IMR-90 (cell line): ENCODE results near the gene CEBPG. TPM values are rescaled to one million over a fixed set of nuclear protein-coding genes. Genes with fewer than 3 reads are reported as not detected.

Experiments used
- ATAC-seq: fragments of 200-7000 bp; cut with Tn5 transposase; 2 replicates; pipeline ENCODE4 v1.9.1; 2020; ENCODE audit warnings: low read depth, mild to moderate bottlenecking, moderate library complexity
- BruUV-seq: library from RNA; stranded (reverse); fragments of 400-500 nt; replicated peaks from 2 replicates; lab custom pipeline; 2021; lab: Mats Ljungman, UMichigan
- CTCF ChIA-PET: fragments of 300-600 bp; formaldehyde crosslinking; extraction: SDS; loops from one replicate; lab custom pipeline; 2021; ENCODE audit warnings: antibody characterized with exemption; lab: Yijun Ruan, JAX
- POLR2A ChIA-PET: fragments of 300-600 bp; sonication (Branson Sonifier 250); formaldehyde crosslinking; loops from one replicate; lab custom pipeline; 2022; ENCODE audit warnings: antibody characterized with exemption; ENCODE audit not compliant: unreplicated experiment; lab: Charles Lee
- DNase-seq: peaks from one replicate; pipeline ENCODE4 v3.0.0; 2013
- H2AFZ ChIP-seq: replicated peaks from 2 replicates; pipeline ENCODE3; 2013; ENCODE audit warnings: low read length, mild to moderate bottlenecking; ENCODE audit not compliant: poor library complexity
- H2AK5ac ChIP-seq: 2 replicates; pipeline ENCODE4 v1.6.1; 2013; ENCODE audit warnings: low read depth, low read length, inconsistent platforms
- H2AK9ac ChIP-seq: replicated peaks from 2 replicates; pipeline ENCODE3; 2013; ENCODE audit warnings: mild to moderate bottlenecking, low read depth, low read length, moderate library complexity; ENCODE audit not compliant: poor library complexity
- H2BK120ac ChIP-seq: 2 replicates; pipeline ENCODE4 v1.6.1; 2013; ENCODE audit warnings: low read depth, low read length, inconsistent platforms
- H2BK15ac ChIP-seq: 3 replicates; pipeline ENCODE4 v1.6.1; 2013; ENCODE audit warnings: low read depth, low read length, inconsistent platforms
- H2BK20ac ChIP-seq: 2 replicates; pipeline ENCODE4 v1.6.1; 2013; ENCODE audit warnings: low read depth, mild to moderate bottlenecking, inconsistent platforms, low read length, moderate library complexity
- H2BK5ac ChIP-seq: 2 replicates; pipeline ENCODE4 v1.6.1; 2013; ENCODE audit warnings: mild to moderate bottlenecking, low read depth, low read length, inconsistent platforms; ENCODE audit not compliant: poor library complexity, severe bottlenecking
- H3K14ac ChIP-seq: replicated peaks from 2 replicates; pipeline ENCODE4 v1.6.1; 2013; ENCODE audit warnings: low read depth, low read length, inconsistent platforms
- H3K18ac ChIP-seq: 2 replicates; pipeline ENCODE4 v1.6.1; 2013; ENCODE audit warnings: low read depth, low read length, control low read depth
- H3K23ac ChIP-seq: 2 replicates; pipeline ENCODE4 v1.6.1; 2013; ENCODE audit warnings: low read depth, low read length, inconsistent platforms
- H3K27ac ChIP-seq: 2 replicates; pipeline ENCODE4 v1.5.1; 2013; ENCODE audit warnings: mild to moderate bottlenecking, control low read depth, low read length; ENCODE audit not compliant: insufficient read depth
- H3K27me3 ChIP-seq: 2 replicates; pipeline ENCODE4 v1.6.1; 2013; ENCODE audit warnings: low read length; ENCODE audit not compliant: control insufficient read depth, insufficient read depth
- H3K36me3 ChIP-seq: 2 replicates; pipeline ENCODE4 v1.6.1; 2013; ENCODE audit warnings: low read length, mixed read lengths; ENCODE audit not compliant: control insufficient read depth, insufficient read depth
- H3K4ac ChIP-seq: 2 replicates; pipeline ENCODE4 v1.6.1; 2013; ENCODE audit warnings: low read depth, low read length, inconsistent platforms
- H3K4me1 ChIP-seq: 2 replicates; pipeline ENCODE4 v1.6.1; 2013; ENCODE audit warnings: low read length, mixed read lengths; ENCODE audit not compliant: control insufficient read depth, insufficient read depth
- H3K4me2 ChIP-seq: 2 replicates; pipeline ENCODE4 v1.6.1; 2013; ENCODE audit warnings: low read depth, mild to moderate bottlenecking, control low read depth, low read length, moderate library complexity
- H3K4me3 ChIP-seq: 2 replicates; pipeline ENCODE4 v1.5.1; 2013; ENCODE audit warnings: low read depth, mild to moderate bottlenecking, control low read depth, low read length, moderate library complexity; ENCODE audit not compliant: insufficient read depth
- H3K56ac ChIP-seq: 2 replicates; pipeline ENCODE4 v1.6.1; 2013; ENCODE audit warnings: low read length, inconsistent platforms; ENCODE audit not compliant: insufficient read depth; ENCODE audit errors: extremely low read depth
- H3K79me1 ChIP-seq, 2 experiments: 2 replicates each; pipeline ENCODE4 v1.6.1; 2013; ENCODE audit warnings: low read length in 2 of 2, inconsistent platforms in 1 of 2, low read depth in 1 of 2
- H3K9ac ChIP-seq: 2 replicates; pipeline ENCODE4 v1.6.1; 2013; ENCODE audit warnings: low read depth, low read length, control low read depth
- H3K9me1 ChIP-seq: 2 replicates; pipeline ENCODE4 v1.6.1; 2013; ENCODE audit warnings: low read length, inconsistent platforms; ENCODE audit not compliant: insufficient read depth
- H3K9me3 ChIP-seq: 2 replicates; pipeline ENCODE4 v1.6.1; 2013; ENCODE audit warnings: low read length; ENCODE audit not compliant: control insufficient read depth, insufficient read depth
- H4K20me1 ChIP-seq: 2 replicates; pipeline ENCODE4 v1.6.1; 2013; ENCODE audit warnings: low read length, inconsistent platforms; ENCODE audit not compliant: insufficient read depth
- H4K5ac ChIP-seq: 2 replicates; pipeline ENCODE4 v1.6.1; 2013; ENCODE audit warnings: mild to moderate bottlenecking, low read depth, low read length, control low read depth
- H4K8ac ChIP-seq, 2 experiments: 2 replicates each; pipeline ENCODE4 v1.6.1; 2013; ENCODE audit warnings: low read depth in 2 of 2, low read length in 2 of 2, control low read depth in 1 of 2, inconsistent platforms in 1 of 2
- H4K91ac ChIP-seq: 2 replicates; pipeline ENCODE4 v1.6.1; 2013; ENCODE audit warnings: low read depth, low read length, inconsistent platforms; ENCODE audit not compliant: insufficient read depth
- CEBPB ChIP-seq: IDR thresholded peaks from 2 replicates; pipeline ENCODE4 v1.6.1; 2012; ENCODE audit warnings: low read depth, low read length, improper control_type of control experiment
- MAZ ChIP-seq: IDR thresholded peaks from 2 replicates; pipeline ENCODE4 v1.6.1; 2012; ENCODE audit warnings: low read depth, mild to moderate bottlenecking, low read length, improper control_type of control experiment, moderate library complexity, borderline replicate concordance
- USF2 ChIP-seq: fragments of 150-350 bp; IDR thresholded peaks from 2 replicates; pipeline ENCODE4 v1.6.1; 2017; ENCODE audit warnings: mild to moderate bottlenecking, antibody characterized with exemption, low read length, low read depth
- WGBS, 2 experiments: methylation state at CpG; one replicate each; pipeline versions ENCODE4 v1.1.5 to v1.1.7; 2013; ENCODE audit warnings: missing lambda C conversion rate in 2 of 2; ENCODE audit not compliant: insufficient read length in 1 of 2; ENCODE audit errors: extremely low coverage in 2 of 2; 5-methylcytosine and 5-hydroxymethylcytosine counted together
- dilution Hi-C: fragments of 300-500 bp; cut with HindIII; formaldehyde crosslinking; loops from one replicate; pipeline ENCODE4 v1.14.3; 2018; ENCODE audit warnings: low sequenced_read_pairs; ENCODE audit not compliant: unreplicated experiment
- in situ Hi-C: fragments of 300-500 bp; cut with MboI; formaldehyde crosslinking; loops from 3 replicates; pipeline ENCODE4 v1.14.3; 2019; ENCODE audit warnings: low sequenced_read_pairs, inconsistent platforms, mixed read lengths
- intact Hi-C: fragments of 100-400 bp; cut with micrococcal nuclease; formaldehyde crosslinking; loops from 2 replicates; pipeline ENCODE4 v1.10.0; 2022
- polyA plus RNA-seq, 3 experiments: library from polyadenylated mRNA; depleted of rRNA; stranded (reverse); fragments of >200 nt; gene quantifications; 2 replicates each; pipeline ENCODE4 v1.2.3, GENCODE V29; 2012; ENCODE audit warnings: low replicate concordance in 1 of 3
- total RNA-seq: library from RNA; depleted of rRNA; stranded (reverse); fragments of >200 nt; gene quantifications from 2 replicates; pipeline ENCODE4 v1.2.3, GENCODE V29; 2012

Gene CEBPG
- total and polyA plus RNA-seq, 2 of the 4 experiments (the other 2 are of a cell fraction): 9.2 to 14.3 TPM

DNA sequence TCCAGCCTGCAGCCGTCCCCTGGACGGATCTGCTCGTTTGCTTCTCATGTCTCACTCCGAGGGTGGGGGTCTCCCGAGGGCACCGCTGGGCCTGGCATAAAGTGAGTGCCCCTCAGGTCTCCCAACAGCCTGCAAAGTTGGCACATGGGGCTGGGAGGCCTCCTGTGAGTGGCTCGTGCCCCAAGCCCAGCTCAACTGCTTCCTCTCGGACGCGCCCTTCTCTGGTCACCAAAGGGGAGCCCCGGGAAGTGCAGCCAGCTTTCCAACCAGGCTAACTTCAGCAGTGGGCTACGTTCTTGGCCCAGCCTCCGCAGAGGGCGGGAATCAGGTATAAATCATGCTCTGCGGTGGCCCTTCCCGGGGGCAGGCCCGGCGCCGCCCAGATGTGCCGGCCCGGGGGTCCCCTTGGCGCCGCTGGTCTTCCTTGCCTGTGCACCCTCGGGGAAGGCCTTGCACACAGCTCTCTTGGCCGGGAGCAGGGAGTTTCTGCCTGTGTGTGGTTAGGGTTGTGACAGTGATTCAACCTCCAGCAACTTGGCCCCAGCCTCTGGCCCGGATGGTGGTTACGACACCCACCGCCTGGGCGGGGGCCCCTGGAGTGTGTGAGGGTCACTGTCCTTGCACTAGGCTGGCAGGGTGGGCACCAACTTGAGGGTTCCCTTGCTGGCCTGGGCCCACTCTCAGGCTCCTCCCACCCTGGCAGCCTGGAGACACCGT is 20.7 kb downstream of the CEBPG start:
- H3K9me1 ChIP-seq: peaks cover 6% of the 10 kb centered on the region; the same call in 1 of the 2 replicates
- TF ChIP-seq MAZ (peak; percentile 88), USF2 (no peak), CEBPB (peak; percentile 89)
- no peak overlapping the region; the same call in 1 of the 2 replicates for H3K18ac ChIP-seq
- POLR2A ChIA-PET: no interaction called here
- no peak overlapping the region for H3K56ac ChIP-seq
- H2BK15ac ChIP-seq: no peak overlapping the region
- 49% methylated on average over 13 of the region's 30 CpGs; no CpG with 5 or more reads in 1 of the 2 experiments for WGBS, 2 experiments
- H3K27me3 ChIP-seq: no peaks in the 10 kb centered on the region
- no peak overlapping the region for H3K27ac ChIP-seq
- ATAC-seq: peak; percentile 70
- H3K4me3 ChIP-seq: no peak overlapping the region
- CTCF ChIA-PET: interaction anchor here (0.6 kb wide), 1 partner anchor 20 kb away, joined by 3 read pairs; the partner anchor contains the start of gene CEBPG
- intact Hi-C loops (no loop called here), in situ Hi-C loops (no loop called here), dilution Hi-C loops (no loop called here)
- peaks cover 0 to 17% of the 10 kb centered on the region in 2 experiments; a peak in 1 of 4 replicates for H3K79me1 ChIP-seq
- no peak overlapping the region for H2BK5ac ChIP-seq
- no peak overlapping the region for H3K4me2 ChIP-seq
- DNase-seq: peak; percentile 69
- H3K9me3 ChIP-seq: no peaks in the 10 kb centered on the region
- H2AFZ ChIP-seq: peak overlapping the region; percentile 8
- H2BK120ac ChIP-seq: no peak overlapping the region
- no peaks in the 10 kb centered on the region; the same call in 1 of the 2 replicates for H3K36me3 ChIP-seq
- no peak overlapping the region for H4K5ac ChIP-seq
- peaks cover 41% of the 10 kb centered on the region for H4K20me1 ChIP-seq
- H3K9ac ChIP-seq: no peak overlapping the region
- H2BK20ac ChIP-seq: no peak overlapping the region
- H3K23ac ChIP-seq: no peak overlapping the region
- H3K4ac ChIP-seq: no peak overlapping the region; the same call in 1 of the 2 replicates
- H4K8ac ChIP-seq: no peak overlapping the region
- H3K14ac ChIP-seq: no peak overlapping the region; the same call in 1 of the 2 replicates
- H3K4me1 ChIP-seq: peaks cover 28% of the 10 kb centered on the region
- H2AK5ac ChIP-seq: 0 out of 2 replicates have a peak overlapping the region, but pooled peaks have one; percentile 78
- H2AK9ac ChIP-seq: peak overlapping the region; percentile 17
- no peak overlapping the region; the same call in 1 of the 2 replicates for H4K91ac ChIP-seq
- BruUV-seq: no TSS peak
